PC-9 (cell line): ENCODE measurements around the gene PTH.

Experiments used
- CTCF ChIP-seq: fragments of 200-600 bp; sonication (generic); conservative IDR thresholded peaks from 2 replicates; pipeline ENCODE4 v1.6.1; 2017; ENCODE audit warnings: mixed run types, antibody characterized with exemption, mild to moderate bottlenecking, moderate library complexity
- EZH2 ChIP-seq: fragments of 200-600 bp; sonication (generic); IDR thresholded peaks from 2 replicates; pipeline ENCODE4 v1.8.0; 2017; ENCODE audit warnings: antibody characterized with exemption, low read depth

- TF ChIP-seq CTCF (peak; percentile 64), EZH2 (no peak)
These were observed 29.9 kb downstream of the PTH start for GRCh38 chr11:13465909-13466371.
